ENCODE data around the gene FAM3D.

Gene FAM3D

GRCh38 chr3:58588030-58588614, 78.5 kb downstream of the FAM3D start:
- H3K27me3 Mint-ChIP-seq = peaks cover 52% of the 10 kb centered on the region

GRCh38 chr3:58586776-58587192, 79.8 kb downstream of the FAM3D start:
- DNase-seq (ENCODE audit: low spot score in 2 of 2) = no peak
- H3K4me1 Mint-ChIP-seq = peaks cover 20% of the 10 kb centered on the region
- no peak for ATAC-seq (replicated peaks; ENCODE audit: extremely low read depth, poor library complexity, severe bottlenecking)
- peaks cover 2% of the 10 kb centered on the region for H3K36me3 Mint-ChIP-seq (ENCODE audit: insufficient read depth)
- H3K27me3 Mint-ChIP-seq = peaks cover 53% of the 10 kb centered on the region
- H3K4me3 Mint-ChIP-seq = no peak overlapping the region
- H3K27ac Mint-ChIP-seq (ENCODE audit: low read depth) = no peak overlapping the region
- H3K9me3 Mint-ChIP-seq = no peaks in the 10 kb centered on the region

More at GRCh38 chr3:58588030-58588614, 78.5 kb downstream of the FAM3D start:
- DNase-seq (ENCODE audit: low spot score in 2 of 2) (no peak), ATAC-seq (replicated peaks; ENCODE audit: extremely low read depth, poor library complexity, severe bottlenecking) (no peak)
- H3K9me3 Mint-ChIP-seq = no peaks in the 10 kb centered on the region
- H3K4me1 Mint-ChIP-seq = peaks cover 20% of the 10 kb centered on the region
- no peak overlapping the region for H3K4me3 Mint-ChIP-seq
- H3K36me3 Mint-ChIP-seq (ENCODE audit: insufficient read depth) = peaks cover 2% of the 10 kb centered on the region
- no peak overlapping the region for H3K27ac Mint-ChIP-seq (ENCODE audit: low read depth)

DNA sequence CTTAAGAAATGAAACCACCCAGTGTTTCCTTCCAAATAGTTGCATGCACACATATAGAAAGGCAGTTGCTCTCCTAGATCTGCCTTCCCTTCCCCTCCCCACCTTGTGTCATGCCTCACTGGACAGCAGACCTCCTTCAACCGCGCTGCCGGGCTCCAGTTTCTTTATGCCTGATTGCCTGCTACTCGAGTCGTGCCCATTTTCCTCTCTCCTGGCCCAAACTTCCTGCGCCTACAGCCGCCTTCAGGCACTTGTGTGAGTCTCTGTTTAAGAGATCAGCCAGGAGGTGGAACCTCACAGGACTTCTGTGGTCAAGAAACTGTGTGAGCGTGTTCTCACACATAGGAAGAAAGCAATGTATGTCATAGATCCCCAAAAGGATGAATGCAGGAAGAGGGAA, 80.6 kb downstream of the FAM3D start:
- Mint-ChIP-seq H3K36me3 (ENCODE audit: insufficient read depth) (peaks cover 2% of the 10 kb centered on the region), H3K27me3 (peaks cover 59% of the 10 kb centered on the region), H3K4me3 (peak overlapping the region; percentile 91), H3K27ac (ENCODE audit: low read depth) (no peak overlapping the region), H3K9me3 (no peaks in the 10 kb centered on the region), H3K4me1 (peaks cover 20% of the 10 kb centered on the region)
- no peak for ATAC-seq (replicated peaks; ENCODE audit: extremely low read depth, poor library complexity, severe bottlenecking)
- DNase-seq (ENCODE audit: low spot score in 2 of 2) = no peak

DNA sequence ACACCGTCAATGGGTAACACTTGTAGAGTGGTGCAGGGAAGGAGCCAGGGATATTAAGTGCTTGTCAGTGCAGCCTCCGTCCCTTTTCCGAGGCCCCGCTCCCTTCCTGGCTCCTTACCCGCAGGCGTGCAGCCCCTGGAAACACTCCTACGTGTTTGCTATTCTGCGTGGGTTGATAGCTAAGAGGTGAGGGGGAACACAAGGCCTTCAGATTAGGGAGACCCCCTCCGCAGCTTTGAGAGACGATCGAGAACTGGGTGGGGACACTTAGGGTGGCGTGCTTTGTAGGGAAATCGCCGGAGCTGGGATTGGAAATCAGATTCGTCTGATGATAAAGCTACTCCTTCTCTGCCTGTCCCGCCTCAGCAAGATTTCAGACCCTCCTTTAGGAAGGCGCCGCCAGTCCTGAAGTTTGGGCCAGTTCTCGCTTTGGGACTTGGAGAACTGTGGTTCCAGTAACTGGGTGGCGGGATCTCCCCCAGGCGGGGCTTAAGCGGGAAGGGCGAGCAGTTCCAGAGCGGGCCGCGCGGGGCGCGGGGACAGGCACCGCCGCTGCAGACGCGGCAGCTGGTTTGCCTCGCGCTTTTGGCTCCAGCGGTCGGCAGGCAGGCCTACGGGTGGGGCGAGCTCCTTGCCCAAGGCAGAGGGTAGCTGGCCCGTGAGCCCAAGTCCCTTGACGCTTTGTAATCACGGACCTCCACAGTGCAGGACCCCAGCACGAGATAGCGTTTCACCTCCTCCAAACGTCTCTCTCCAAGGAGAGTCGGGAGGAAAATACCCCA, 81.4 kb downstream of the FAM3D start:
- Mint-ChIP-seq H3K4me1 (peaks cover 20% of the 10 kb centered on the region), H3K4me3 (peak overlapping the region; percentile 91), H3K27ac (ENCODE audit: low read depth) (peak overlapping the region; percentile 59), H3K9me3 (no peaks in the 10 kb centered on the region), H3K27me3 (peaks cover 59% of the 10 kb centered on the region), H3K36me3 (ENCODE audit: insufficient read depth) (peaks cover 2% of the 10 kb centered on the region)
- peak; percentile 85 for ATAC-seq (replicated peaks; ENCODE audit: extremely low read depth, poor library complexity, severe bottlenecking)
- DNase-seq (ENCODE audit: low spot score in 2 of 2) = peak in 1 of 2 donors; percentile 18

GRCh38 chr3:58584690-58585004, 81.9 kb downstream of the FAM3D start:
- no peak for ATAC-seq (replicated peaks; ENCODE audit: extremely low read depth, poor library complexity, severe bottlenecking)
- Mint-ChIP-seq H3K36me3 (ENCODE audit: insufficient read depth) (peaks cover 2% of the 10 kb centered on the region), H3K4me1 (peaks cover 20% of the 10 kb centered on the region), H3K4me3 (peak overlapping the region; percentile 91), H3K27ac (ENCODE audit: low read depth) (peak overlapping the region; percentile 59), H3K9me3 (no peaks in the 10 kb centered on the region), H3K27me3 (peaks cover 59% of the 10 kb centered on the region)
- DNase-seq (ENCODE audit: low spot score in 2 of 2) = no peak
